Tibial nerve (tissue), 3 donors: ENCODE measurements around the gene FAM20A.

Experiments
- CTCF ChIP-seq, 5 experiments: fragments of 200-600 bp in 3 of 5; fragments of 450-650 bp in 2 of 5; sonication (generic) in 3 of 5; IDR thresholded peaks; one replicate each; pipeline ENCODE4 v1.5.1; 2016 to 2019; ENCODE audit warnings: antibody characterized with exemption in 5 of 5, mild to moderate bottlenecking in 3 of 5, moderate library complexity in 2 of 5
- POLR2A ChIP-seq, 2 donors: fragments of 450-650 bp; IDR thresholded peaks; one replicate each; pipeline ENCODE4 v1.6.1; 2017; ENCODE audit warnings: antibody characterized with exemption in 2 of 2, mild to moderate bottlenecking in 2 of 2, moderate library complexity in 2 of 2

- no peak for TF ChIP-seq CTCF (IDR thresholded peaks at IDR 0.05)
- TF ChIP-seq POLR2A (IDR thresholded peaks at IDR 0.05), result no peak
These were observed 19.1 kb downstream of the FAM20A start for GRCh38 chr17:68581863-68582645.
